GM12873 (cell line): ENCODE data around the gene FCER2.

ENCODE experiments used
- TF ChIP-seq, protein P1 (sequence below): IDR thresholded peaks from 2 replicates; pipeline ENCODE4 v1.5.1; 2012; ENCODE audit warnings: low read depth, mild to moderate bottlenecking, moderate library complexity, low read length, control low read depth; ENCODE audit not compliant: insufficient read depth; ENCODE audit errors: missing control alignments

FCER2 gene

DNA sequence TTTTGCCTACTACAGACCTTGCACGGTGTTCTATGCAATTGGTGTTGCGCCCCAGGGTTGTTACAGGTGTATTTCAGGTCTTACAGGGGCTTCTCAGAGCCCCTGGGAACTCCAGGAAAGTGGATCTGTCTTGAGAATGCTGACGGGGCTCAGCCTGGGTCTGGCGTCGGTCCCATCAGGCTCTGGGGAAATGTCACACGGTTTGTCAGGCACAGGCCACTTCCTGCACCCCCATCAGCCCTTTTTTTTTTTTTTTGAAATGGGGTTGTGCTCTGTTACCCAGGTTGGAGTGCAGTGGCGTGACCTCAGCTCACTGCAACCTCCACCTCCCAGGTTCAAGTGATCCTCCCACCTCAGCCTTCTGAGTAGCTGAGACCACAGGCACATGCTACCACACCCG lies 16.7 kb upstream of the FCER2 start:
- TF ChIP-seq, protein P1, sequence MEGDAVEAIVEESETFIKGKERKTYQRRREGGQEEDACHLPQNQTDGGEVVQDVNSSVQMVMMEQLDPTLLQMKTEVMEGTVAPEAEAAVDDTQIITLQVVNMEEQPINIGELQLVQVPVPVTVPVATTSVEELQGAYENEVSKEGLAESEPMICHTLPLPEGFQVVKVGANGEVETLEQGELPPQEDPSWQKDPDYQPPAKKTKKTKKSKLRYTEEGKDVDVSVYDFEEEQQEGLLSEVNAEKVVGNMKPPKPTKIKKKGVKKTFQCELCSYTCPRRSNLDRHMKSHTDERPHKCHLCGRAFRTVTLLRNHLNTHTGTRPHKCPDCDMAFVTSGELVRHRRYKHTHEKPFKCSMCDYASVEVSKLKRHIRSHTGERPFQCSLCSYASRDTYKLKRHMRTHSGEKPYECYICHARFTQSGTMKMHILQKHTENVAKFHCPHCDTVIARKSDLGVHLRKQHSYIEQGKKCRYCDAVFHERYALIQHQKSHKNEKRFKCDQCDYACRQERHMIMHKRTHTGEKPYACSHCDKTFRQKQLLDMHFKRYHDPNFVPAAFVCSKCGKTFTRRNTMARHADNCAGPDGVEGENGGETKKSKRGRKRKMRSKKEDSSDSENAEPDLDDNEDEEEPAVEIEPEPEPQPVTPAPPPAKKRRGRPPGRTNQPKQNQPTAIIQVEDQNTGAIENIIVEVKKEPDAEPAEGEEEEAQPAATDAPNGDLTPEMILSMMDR: no peak

DNA sequence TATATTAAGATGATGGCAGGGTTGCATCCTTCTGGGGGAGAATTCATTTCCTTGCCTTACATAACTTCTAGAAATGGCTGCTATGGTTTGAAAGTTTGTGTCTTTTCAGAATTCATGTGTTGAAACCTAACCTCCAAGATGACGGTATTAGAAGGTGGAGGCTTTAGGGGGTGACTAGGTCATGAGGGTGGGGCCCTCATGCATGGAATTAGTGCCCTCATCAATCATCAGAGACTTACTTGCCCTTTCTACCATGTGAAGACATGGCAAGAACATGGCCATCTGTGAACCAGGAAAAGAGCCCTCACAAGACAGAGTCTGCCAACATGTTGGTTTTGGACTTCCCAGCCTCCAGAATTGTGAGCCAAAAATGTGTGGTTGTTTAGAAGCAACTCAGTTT lies 14.8 kb upstream of the FCER2 start:
- TF ChIP-seq, protein P1: no peak

DNA sequence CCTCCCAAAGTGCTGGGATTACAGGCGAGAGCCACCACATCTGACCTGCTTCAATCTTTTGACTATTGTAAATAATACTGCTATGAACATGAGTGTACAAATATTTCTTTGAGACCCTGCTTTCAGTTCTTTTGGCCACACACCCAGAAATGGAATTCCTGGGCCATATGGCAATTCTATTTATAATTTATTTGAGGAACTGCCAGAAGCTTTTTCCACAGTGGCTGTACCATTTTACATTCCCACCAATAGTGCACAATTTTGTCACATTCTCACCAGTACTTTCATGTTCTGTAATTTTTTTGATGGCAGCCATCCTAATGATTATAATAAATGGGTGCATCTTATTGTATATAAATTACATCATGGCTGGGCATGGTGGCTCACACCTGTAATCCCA lies 13.7 kb upstream of the FCER2 start:
- TF ChIP-seq, protein P1: no peak

DNA sequence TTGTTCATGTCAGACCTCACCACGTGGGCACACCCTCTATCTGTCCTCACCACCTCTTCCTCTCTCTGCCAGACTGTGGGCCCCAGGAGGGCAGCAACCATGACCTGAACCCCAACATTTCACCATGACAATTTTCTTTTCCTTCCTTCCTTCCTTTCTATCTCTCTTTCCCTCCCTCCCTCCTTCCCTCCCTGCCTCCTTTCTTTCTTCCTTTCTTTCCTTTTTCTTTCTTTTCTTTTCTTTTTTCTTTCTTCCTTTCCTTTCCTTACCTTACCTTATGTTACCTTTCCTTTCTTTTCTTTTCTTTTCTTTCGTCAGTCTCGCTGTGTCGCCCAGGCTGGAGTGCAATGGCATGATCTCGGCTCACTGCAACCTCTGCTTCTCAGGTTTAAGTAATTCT lies 8.7 kb upstream of the FCER2 start:
- TF ChIP-seq, protein P1: no peak

DNA sequence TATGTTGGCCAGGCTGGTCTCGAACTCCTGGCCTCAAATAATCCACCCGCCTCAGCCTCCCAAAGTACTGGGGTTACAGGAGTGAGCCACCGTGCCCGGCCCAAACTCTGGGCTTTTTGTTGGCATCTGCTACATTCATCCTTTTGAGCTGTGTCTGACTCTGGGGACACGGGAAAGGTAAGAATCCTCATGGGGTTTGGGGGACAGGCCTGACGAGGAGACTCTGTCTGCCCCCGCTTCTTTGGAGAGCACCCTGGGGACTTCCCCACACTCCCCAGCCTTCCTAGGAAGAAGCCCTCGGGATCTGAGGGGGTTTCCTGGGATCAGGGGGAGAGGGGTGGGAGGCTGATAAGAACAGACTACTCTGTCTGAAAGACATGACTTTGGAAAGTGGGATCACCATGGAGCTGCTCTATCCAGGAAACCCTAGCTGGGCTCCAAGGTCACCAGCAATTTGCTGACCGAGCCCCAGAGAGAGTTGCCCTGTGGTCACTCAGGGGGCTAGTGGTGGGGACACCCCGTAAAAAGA lies 8.1 kb upstream of the FCER2 start:
- TF ChIP-seq, protein P1: no peak

DNA sequence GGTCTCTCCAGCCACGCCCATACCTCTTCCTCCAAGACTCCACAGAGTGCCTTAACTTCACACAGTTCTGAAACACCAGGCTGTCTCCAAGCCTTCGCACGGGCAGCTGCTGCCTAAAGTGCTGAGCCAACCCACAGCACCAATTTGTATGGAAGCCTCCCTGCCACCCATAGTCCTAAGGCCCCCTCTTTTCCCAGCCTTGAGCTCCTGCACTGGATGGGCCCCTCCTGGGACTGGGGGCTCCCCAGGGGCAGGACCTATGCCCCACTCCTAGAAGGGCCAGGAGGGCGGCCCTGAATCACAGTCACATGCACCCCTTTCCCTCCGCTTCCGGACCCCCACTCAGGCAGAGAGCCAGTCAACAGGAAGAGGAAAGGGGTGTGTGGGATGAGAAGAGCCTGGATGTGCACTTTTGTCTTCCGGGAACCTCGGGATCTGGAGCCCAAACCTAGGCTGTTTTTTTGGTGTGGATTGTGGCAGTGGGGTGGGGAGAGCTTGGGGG lies 5.1 kb upstream of the FCER2 start:
- TF ChIP-seq, protein P1: no peak

DNA sequence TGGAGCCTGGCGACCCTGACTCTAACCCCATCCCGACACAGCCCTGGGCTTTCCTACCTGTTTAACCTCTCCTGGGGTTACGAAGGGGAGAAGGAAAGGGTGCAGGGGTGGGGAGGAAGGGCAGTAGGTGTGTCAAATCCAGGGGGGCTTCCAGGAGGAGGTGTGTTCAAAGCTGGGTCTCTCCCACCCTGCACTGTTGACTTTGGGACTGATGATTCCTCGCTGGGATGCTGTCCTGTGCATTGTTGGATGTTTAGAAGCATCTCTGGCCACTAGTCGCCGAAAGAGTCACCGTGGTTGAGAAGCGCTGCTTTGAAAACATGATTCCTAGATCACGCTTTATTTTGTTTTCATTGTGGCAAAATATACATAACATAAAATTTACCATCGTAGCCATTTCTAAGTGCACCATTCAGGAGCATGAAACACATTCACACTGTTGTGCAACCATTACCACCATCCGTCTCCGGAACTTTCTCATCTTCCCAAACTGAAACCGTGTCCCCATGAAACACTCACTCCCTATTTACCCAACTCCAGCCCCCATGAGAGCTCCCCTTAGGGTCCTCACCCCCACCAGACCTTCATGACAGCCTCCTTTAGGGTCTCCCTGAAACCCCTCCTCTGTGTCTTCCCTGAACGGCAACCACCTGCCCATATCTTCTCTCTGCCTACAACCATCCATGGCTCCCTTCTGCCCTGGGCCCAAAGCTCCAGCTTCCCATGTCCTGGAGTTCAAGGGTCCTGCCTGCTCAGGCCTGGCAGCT lies 4.4 kb upstream of the FCER2 start:
- TF ChIP-seq, protein P1: no peak
